Measurements from ENCODE around the gene SH3PXD2A.

The SH3PXD2A gene

GRCh38 chr10:103685880-103686669 is 169.3 kb downstream of the SH3PXD2A start:
- DNase-seq (ENCODE audit: low read depth in 2 of 2) = no peak

- no peak for DNase-seq (ENCODE audit: low read depth in 2 of 2)
Observed at GRCh38 chr10:103683851-103684250, 171.5 kb downstream of the SH3PXD2A start.

- no peak for DNase-seq (ENCODE audit: low read depth in 2 of 2)
Observed at GRCh38 chr10:103682631-103683030, 172.7 kb downstream of the SH3PXD2A start.

GRCh38 chr10:103681617-103682399 is 173.6 kb downstream of the SH3PXD2A start:
- no peak for DNase-seq (ENCODE audit: low read depth in 2 of 2)

GRCh38 chr10:103680869-103681236 is 174.5 kb downstream of the SH3PXD2A start:
- DNase-seq (ENCODE audit: low read depth in 2 of 2) = no peak

GRCh38 chr10:103679096-103679790 is 176.1 kb downstream of the SH3PXD2A start:
- DNase-seq (ENCODE audit: low read depth in 2 of 2) = no peak

GRCh38 chr10:103678178-103678526 is 177.2 kb downstream of the SH3PXD2A start:
- peak; percentile 96 to 97 for DNase-seq (ENCODE audit: low read depth in 2 of 2)

GRCh38 chr10:103677486-103678177 is 177.7 kb downstream of the SH3PXD2A start:
- no peak for DNase-seq (ENCODE audit: low read depth in 2 of 2)

- peak; percentile 80 to 81 for DNase-seq (ENCODE audit: low read depth in 2 of 2)
Observed at GRCh38 chr10:103676851-103677417, 178.4 kb downstream of the SH3PXD2A start.

- DNase-seq (ENCODE audit: low read depth in 2 of 2) = no peak
Observed at GRCh38 chr10:103676058-103676785, 179.2 kb downstream of the SH3PXD2A start.

GRCh38 chr10:103673606-103674005 is 181.8 kb downstream of the SH3PXD2A start:
- no peak for DNase-seq (ENCODE audit: low read depth in 2 of 2)

GRCh38 chr10:103672345-103672744 is 183.0 kb downstream of the SH3PXD2A start:
- no peak for DNase-seq (ENCODE audit: low read depth in 2 of 2)

- DNase-seq (ENCODE audit: low read depth in 2 of 2) = no peak
Observed at GRCh38 chr10:103671126-103671895, 184.1 kb downstream of the SH3PXD2A start.

GRCh38 chr10:103669944-103670343 is 185.4 kb downstream of the SH3PXD2A start:
- DNase-seq (ENCODE audit: low read depth in 2 of 2) = no peak

GRCh38 chr10:103669243-103669929 is 186.0 kb downstream of the SH3PXD2A start:
- DNase-seq (ENCODE audit: low read depth in 2 of 2) = no peak

GRCh38 chr10:103668351-103669242 is 186.8 kb downstream of the SH3PXD2A start:
- no peak for DNase-seq (ENCODE audit: low read depth in 2 of 2)

GRCh38 chr10:103667356-103667755 is 188.0 kb downstream of the SH3PXD2A start:
- no peak for DNase-seq (ENCODE audit: low read depth in 2 of 2)

- DNase-seq (ENCODE audit: low read depth in 2 of 2) = no peak
Observed at GRCh38 chr10:103666762-103667150, 188.6 kb downstream of the SH3PXD2A start.

All from fibroblast of skin of left biceps (primary cell).